Sciatic nerve (tissue), 2 donors: ENCODE results near the gene SLC46A2. TPM values are rescaled to one million over a fixed set of nuclear protein-coding genes. Genes with fewer than 3 reads are reported as not detected.
A peak's percentile ranks its signal among the peaks of the same experiment; 100 is the strongest.

Source experiments
- ATAC-seq: fragments of 200-7000 bp; cut with Tn5 transposase; one replicate; pipeline ENCODE4 v1.9.1; 2020; ENCODE audit warnings: mild to moderate bottlenecking, moderate library complexity
- DNase-seq: peaks from one replicate; pipeline ENCODE4 v3.0.0-alpha.2; 2020; ENCODE audit warnings: low spot score
- intact Hi-C: fragments of 100-400 bp; cut with DNase I; formaldehyde crosslinking; loops from one replicate; pipeline ENCODE4 v1.14.2; 2022
- total RNA-seq: library from RNA; stranded (reverse); fragmentation: NEBNext Ultra II Directional; extraction: Animal tissue kit (Norgen Biotek cat#: 25700); gene quantifications from one replicate; pipeline ENCODE4 v1.2.1, GENCODE V29; 2021
- donor health status: DM: no; HTN: no; CAD: no.
- donor health status: DM: no; HTN: no; CAD: no.

Gene SLC46A2
- total RNA-seq, 1 donor from 2014 or later = 0.27 TPM

DNA sequence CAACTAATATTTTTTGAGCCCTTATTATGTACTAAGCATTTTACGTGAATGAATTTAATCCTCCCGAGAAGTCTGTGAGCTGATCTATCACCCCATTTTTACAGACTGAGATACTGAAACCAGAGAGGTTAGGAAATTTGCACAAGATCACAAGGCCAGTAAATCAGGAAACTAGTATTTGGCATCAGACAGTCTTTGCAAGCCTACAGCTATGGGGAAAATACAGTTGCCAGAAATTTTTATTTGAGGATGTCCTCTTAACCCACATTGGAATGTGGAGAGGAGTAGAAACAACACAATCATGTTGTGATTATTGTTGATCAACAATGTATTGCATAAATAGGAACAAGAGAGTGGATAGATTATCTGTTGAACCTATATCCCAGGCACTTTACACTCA, 2.3 kb upstream of the SLC46A2 start:
- intact Hi-C loops = no loop called here
- ATAC-seq (no peak), DNase-seq (no peak)

DNA sequence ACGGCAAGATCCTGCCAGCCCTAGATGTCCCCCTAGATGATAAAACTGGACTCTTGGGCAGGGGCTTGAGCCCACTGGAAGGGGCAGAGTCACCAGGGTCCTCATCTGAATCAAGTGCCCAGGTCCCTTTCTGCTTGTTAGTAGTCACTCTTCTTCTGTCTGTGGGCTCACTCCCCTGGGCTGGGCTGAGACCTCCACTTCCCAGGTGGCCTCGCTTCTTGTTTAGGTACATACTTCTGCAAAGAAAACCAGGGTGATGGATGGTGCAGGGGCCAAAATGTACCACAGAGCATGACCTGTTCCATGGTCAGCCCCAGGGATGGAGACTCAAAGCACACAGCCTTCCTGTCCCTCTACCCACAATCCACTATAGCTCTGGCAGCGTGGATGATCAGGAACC, 845 bp upstream of the SLC46A2 start:
- ATAC-seq (no peak), DNase-seq (no peak)
- intact Hi-C loops = no loop called here

DNA sequence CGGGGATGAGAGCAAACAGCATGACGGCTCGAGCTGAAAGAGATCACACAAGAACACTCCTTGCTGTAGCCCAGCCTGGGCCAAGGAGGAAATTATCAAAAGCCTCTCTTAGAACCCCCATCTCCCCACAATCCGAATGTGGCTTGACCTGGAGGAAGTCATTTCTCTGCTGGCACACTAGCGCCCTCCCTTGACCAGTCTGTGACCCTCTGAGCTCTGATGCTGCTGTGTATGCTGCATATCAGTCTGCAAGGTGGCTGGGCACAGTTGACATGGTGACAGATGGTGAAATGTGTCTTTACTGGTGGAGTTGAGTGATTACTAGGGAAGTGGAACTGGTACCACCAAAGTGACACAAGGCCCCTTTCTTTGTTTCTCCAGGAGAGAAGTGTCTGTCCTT, 3.3 kb downstream of the SLC46A2 start:
- peak; percentile 49 for ATAC-seq
- intact Hi-C loops = no loop called here
- no peak for DNase-seq

DNA sequence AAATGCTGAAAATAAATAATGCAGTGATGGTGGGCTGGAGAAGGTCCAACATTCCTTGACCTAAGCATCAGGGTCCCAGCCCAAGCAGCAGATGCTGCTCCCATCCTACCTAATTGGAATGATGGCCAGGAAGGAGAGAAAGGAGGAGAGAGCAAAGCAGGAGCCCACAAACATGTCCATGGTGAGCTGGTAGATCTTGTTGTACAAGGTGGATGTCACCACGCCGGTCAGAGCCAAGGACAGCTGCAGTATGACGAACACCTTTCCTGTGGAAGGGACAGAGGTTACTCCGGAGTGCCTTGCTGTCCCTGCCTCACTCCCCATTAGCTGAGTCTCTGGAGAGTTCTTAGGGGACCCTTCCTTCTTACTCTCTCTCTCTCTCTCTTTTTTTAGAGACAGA, 4.3 kb downstream of the SLC46A2 start:
- ATAC-seq (no peak), DNase-seq (no peak)
- intact Hi-C loops = no loop called here

DNA sequence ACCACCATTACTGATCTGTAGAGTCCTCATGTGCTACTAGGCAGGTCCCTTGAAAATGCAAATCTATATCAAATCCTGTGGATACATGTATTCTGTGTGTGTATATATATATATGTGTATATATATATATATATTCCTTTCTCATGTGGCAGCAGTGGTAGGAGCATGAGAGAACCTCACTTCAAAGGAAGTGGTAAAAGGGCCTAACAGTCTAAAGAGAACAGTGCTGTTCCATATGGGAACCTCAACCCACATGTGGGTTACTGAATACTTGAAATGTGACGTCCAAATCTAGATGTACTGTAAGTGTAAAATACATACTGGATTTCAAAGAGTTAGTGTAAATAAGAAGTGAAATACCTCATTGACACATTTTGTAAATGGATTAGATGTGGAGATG, 5.4 kb downstream of the SLC46A2 start:
- intact Hi-C loops = no loop called here
- ATAC-seq (no peak), DNase-seq (no peak)

DNA sequence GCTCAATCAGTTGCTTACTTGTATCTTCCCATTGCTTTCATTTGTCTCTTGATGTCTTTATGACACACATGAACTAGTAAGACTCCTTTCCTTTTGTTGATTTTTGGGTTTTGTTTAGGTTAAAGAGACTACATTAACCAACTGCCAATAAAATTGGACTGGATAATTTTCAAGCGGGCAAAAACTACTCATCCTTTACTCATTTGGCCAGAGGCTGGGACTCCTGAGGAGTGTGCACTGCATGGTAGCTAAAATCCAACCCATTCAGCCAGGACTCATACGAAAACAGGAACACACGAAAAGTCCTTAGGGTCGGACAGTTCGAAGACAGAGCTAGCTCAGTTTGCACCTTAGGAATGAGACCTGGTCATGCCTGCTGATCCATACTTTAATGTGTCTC, 6.0 kb downstream of the SLC46A2 start:
- DNase-seq (no peak), ATAC-seq (no peak)
- intact Hi-C loops = no loop called here

DNA sequence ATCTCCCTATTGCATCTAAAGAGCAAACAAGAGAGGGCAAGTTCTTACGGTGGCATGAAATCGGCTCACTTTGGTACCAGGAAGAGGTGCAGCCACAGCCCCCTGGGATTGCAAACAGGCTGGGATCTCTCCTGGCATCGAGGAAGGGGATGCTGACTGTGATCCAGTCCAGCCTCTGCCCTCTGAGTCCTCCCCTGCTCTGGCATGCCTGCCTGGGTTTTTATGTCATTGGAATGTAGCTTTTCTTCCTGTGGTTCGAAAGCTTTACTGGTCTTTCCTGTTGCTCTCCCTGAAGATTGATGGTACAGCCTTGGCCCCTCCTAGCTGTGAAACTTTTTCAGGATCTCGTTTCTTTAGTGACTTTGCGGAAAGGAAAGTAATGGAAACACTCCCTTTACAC, 6.6 kb downstream of the SLC46A2 start:
- DNase-seq = no peak
- intact Hi-C loops = no loop called here
- ATAC-seq = no peak

DNA sequence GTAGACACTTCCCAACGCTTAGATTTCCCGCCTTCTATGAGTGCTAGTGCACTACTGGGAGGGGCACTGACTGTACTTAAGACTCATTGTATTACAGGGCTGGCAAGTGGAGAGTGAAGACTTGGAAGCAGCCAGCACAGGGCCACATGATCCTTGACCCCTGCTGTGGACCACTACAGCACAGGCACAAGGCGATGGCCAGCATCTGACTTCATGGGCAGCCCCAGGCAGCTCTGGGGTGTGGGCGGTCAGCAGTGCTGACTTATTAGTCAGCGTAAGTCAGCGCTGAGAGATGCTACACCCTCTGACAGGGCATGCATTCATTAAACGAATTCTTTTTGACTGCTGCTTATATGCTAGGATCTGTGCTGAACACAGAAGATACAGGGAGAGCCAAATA, 9.3 kb downstream of the SLC46A2 start:
- intact Hi-C loops = no loop called here
- DNase-seq = no peak
- no peak for ATAC-seq

DNA sequence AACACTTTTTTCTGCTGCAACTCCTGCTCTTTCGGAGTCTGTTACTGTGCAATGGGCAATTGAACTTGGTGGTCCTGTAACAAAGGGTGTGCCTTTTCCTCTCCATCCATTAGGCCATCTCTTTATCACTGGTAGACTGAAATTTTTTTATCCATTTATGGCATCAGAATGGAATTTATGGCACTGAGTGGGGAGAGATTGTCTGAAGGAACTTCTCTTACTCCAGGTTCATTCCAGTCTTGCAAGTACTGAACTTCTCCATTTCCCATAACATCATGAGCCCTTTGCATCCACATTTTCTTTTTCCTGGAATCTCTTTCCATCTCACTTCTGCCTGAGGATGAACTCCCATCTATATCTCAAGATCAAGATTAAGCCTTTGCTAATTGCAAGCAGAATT, 10.0 kb downstream of the SLC46A2 start:
- ATAC-seq (no peak), DNase-seq (no peak)
- intact Hi-C loops = no loop called here

DNA sequence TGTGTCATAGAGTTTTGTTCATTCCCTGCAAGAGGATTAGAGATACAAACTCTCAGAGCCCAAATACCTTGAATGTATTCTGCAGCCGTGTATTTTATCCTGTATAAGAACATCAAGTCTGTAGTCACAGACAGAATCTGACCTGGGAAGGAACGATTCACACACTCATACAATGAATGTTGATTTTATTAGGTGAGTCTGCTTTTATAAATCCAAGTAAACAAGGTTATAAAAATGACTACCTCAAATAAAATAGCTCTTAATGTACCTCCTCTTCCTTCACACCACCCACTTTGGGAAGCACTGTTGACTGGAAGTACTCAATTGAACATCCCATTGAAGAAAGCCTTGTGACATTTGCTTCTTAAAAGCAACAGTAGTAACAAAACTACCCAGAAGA, 11.9 kb downstream of the SLC46A2 start:
- no peak for ATAC-seq
- intact Hi-C loops = no loop called here

DNA sequence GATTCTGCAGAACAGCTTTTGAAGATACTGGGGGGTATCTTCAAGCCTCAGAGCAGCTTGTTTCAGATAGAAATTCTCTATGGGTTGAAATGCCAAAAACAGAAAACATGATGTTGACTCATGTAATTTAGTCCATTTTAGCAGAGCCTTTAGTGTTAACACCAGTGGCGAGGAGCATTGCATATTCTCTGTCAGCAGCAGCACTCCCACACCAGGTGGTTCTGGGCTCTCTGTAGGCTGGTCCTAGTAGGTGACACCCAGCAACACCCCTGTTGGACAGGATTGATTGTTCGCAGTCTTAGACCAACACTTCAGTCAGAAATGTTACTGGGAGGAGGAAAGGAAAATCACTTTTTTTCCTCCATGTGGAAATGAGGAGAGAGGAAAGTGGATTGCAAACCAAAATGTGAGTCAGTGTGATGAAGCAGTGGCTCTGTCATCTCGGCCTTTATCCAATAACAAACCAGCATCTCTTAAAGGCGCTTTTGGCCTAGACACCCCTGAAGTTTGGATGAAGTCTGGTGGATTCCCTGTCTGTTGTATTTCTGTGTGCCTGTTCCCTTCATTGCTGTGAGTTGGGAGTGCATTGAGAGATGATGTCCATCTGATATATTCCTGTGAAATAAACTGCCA, 16.8 kb downstream of the SLC46A2 start:
- intact Hi-C loops = no loop called here
- ATAC-seq = no peak
- no peak for DNase-seq

More for the DNA sequence above, 11.9 kb downstream of the SLC46A2 start:
- DNase-seq = no peak

DNA sequence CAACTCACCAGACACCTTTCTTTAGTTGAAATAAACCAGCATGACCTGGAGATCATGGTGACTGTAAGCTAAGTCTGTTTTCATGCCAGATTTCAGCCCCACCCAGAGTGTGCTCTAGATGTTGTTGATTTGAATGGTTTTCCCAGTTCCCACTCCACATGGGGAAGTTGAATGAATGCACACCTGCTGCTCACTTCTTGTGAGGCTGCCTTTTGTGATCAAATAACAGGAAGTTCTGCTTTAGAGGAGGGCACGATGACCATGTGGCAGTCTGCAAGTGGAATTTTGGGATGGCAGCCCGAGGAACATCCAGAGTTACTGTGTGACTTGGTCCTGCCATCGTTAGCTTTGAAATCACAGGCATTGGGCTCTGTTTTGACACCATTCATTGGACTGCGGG, 18.7 kb downstream of the SLC46A2 start:
- ATAC-seq (no peak), DNase-seq (no peak)
- intact Hi-C loops = no loop called here

DNA sequence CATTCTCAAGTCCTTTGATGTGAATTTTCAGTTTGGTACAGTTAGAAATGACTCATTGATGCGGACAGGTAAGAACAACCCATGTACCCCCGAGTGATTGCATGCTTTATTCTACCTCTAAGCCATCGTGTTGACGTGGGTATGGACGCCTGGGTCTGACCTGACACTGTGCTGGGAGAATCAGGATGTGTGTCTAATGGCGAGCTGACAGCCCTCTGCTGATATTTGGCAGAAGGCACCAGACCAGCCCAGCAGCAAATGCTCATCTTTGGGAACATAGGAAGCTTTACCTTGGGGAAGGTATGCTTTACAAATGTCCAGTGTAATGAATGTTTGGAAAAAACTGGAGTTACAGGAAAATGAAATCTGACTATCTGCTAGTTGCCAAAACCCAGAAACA, 20.1 kb downstream of the SLC46A2 start:
- ATAC-seq (no peak), DNase-seq (no peak)
- intact Hi-C loops = no loop called here

DNA sequence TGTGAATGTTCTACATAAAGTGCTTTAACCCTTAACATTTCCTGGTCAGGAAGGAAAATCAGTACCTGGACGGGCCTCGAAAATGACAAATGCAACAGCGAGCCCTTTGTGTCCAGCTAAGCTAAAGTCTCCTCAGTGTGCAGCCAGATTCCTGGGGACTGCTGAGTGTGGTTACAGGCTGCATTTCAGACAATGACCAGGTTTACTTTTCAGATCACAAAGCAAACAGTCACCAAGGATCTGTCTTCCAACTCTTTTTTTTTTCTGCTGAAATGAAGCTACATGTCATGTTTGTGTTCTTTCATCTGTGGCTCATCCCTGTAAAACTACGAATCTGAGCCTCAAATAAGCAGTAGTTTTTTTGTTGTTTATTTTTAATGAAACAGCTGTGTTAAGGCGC, 20.8 kb downstream of the SLC46A2 start:
- DNase-seq = no peak
- intact Hi-C loops = no loop called here
- no peak for ATAC-seq

DNA sequence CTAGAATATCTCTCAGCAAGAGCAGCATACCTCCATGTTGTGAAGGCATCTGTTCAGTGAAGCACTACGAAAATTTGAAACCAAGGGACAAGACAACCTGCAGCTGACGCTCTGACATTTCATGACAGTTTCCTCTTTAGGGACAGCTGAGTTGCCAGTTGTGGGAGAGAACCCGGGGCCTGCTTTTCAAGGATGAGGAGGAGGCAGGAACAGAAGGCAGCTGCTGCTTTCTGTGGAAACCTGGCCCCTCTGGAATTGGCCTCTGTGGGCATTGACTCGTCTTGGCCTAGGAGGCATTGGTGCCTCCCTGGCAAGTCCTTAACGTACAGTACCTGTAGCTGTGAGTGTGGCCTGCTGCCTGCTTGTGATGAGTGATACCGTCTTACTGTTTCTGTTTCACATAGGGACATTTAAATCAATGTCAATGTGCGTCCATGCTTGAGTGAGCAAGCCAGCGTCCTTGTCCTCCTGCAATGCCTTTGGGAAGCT, 21.6 kb downstream of the SLC46A2 start:
- intact Hi-C loops = no loop called here
- DNase-seq (no peak), ATAC-seq (no peak)

DNA sequence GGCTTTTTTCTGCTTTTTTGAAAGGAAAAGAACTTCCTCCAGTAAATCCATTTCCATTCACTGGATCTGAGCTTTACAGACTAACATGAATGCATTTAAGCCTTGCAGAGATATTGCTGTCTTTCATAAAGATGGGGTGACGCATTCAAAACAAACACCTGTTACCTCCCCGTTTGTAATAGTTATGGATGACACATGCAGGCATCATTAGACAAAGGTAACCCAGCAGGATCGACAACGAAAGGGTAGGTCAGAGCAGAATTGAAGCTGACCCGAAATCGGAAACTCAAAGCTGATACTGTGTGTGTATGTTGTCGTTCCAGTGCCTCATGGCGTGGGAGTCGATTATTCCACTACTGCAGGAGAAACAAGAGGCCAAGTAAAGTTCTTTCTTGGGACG, 22.2 kb downstream of the SLC46A2 start:
- ATAC-seq (peak; percentile 43), DNase-seq (no peak)
- intact Hi-C loops = no loop called here

DNA sequence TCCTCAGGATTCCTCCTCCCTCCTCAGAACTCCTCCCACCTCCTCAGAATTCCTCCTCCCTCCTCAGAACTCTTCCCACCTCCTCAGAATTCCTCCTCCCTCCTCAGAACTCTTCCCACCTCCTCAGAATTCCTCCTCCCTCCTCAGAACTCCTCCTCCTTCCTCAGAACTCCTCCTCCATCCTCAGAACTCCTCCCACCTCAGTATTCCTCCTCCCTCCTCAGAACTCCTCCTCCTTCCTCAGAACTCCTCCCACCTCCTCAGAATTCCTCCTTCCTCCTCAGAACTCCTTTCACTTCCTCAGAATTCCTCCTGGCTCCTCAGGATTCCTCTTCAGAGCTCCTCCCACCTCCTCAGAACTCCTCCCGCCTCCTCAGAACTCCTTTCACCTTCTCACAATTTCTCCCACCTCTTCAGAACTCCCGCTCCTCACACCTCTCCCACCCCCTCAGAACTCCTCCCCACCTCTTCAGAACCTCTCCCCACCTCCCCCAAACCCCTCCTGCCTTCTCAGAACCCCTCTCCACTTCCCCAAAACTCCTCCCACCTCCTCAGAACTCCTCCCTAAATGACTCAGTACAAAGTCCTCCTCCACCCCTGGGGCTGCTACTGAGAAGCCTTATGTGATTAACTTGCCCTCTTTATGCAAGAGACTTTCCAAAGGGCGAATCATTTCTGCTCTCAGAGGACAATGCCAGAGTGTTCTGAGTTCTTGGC, 23.2 kb downstream of the SLC46A2 start:
- ATAC-seq (peak; percentile 34), DNase-seq (no peak)
- intact Hi-C loops = no loop called here

DNA sequence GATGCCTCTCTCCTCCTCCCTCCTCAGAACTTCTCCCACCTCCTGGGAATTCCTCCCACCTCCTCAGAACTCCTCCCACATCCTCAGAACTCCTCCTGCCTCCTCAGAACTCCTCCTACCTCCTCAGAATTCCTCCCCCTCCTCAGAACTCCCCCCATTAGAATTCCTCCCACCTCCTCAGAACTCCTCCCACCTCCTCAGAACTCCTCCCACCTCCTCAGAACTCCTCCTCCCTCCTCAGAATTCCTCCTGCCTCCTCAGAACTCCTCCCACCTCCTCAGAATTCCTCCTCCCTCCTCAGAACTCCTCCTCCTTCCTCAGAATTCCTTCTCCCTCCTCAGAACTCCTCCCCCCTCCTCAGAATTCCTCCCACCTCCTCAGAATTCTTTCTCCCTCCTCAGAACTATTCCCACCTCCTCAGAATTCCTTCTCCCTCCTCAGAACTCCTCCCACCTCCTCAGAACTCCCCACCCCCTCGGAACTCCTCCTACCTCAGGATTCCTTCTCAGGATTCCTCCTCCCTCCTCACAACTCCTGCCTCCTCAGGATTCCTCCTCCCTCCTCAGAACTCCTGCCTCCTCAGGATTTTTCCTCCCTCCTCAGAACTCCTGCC, 23.9 kb downstream of the SLC46A2 start:
- no peak for ATAC-seq
- intact Hi-C loops = no loop called here
- DNase-seq = no peak

DNA sequence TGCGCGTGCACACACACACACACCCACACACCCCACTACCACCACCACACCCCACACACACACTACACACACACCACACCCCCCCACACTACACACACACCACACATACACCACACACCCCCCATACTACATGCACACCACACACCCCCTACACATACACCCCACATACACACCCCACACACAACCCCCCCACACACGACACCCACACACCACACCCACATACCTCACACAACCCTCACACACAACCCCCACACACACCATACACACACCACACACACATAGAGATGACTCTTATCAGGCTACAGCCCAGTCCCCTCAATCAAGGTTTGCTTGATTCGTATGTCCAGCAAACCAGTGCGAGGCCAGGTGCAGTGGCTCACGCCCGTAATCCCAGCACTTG, 25.7 kb downstream of the SLC46A2 start:
- no peak for DNase-seq
- intact Hi-C loops = no loop called here
- ATAC-seq = no peak

DNA sequence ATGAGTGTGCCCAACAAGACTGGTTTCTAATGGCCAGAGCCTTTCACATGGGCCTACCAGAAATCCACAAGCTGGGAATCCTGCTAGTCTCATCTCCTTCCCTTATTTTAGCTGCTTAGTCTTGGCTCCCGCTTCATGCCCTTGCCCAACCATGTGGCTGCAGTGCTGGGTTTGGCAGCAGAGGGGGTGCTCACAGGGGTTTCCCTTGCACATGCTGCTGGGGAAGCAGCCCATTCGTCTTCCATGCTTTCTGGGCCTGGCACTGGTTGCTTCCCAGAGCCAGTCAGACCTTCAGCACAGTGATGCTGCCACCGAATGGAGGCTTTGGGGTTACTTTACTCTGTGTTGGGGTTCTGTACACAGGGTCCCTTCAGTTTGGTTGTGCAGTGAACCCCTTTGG, 26.3 kb downstream of the SLC46A2 start:
- intact Hi-C loops = no loop called here
- ATAC-seq (no peak), DNase-seq (no peak)

DNA sequence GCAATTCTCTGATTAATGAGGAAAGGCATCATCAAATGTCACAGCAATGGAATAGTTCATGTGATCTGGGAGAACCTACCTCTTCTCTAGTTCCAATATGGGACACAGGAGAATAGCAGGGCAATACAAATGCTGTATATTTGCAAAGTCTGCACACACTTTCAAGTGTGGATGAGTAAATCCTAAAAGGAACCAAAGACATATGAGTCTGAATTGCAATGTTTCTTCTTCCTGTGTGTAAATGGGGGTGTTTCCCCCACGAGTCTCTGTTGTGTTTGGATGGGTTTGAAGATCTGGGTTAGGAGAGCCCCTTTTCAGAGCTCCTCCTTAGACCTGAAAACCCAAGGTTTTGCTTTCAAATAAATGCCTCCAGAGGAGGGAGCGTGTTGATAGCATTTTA, 26.9 kb downstream of the SLC46A2 start:
- ATAC-seq (no peak), DNase-seq (no peak)
- intact Hi-C loops = no loop called here
